Prostate gland (tissue), 2 donors: ENCODE measurements around the gene PML.

Source experiments
- POLR2A ChIP-seq: fragments of 450-650 bp; IDR thresholded peaks from one replicate; pipeline ENCODE4 v1.6.1; 2016; ENCODE audit warnings: antibody characterized with exemption, mild to moderate bottlenecking
- POLR2AphosphoS5 ChIP-seq: sonication (generic); formaldehyde crosslinking; IDR thresholded peaks from one replicate; pipeline ENCODE4 v1.6.1; 2017; ENCODE audit warnings: antibody characterized with exemption
- TF ChIP-seq, protein P1 (sequence below), 4 experiments: fragments of 200-600 bp in 2 of 4; fragments of 450-650 bp in 2 of 4; sonication (generic) in 2 of 4; IDR thresholded peaks; 1 replicate in 3 of 4; 2 replicates in 1 of 4; pipeline ENCODE4 v1.5.1; 2016 to 2019; ENCODE audit warnings: antibody characterized with exemption in 4 of 4, mild to moderate bottlenecking in 2 of 4, moderate library complexity in 2 of 4

DNA sequence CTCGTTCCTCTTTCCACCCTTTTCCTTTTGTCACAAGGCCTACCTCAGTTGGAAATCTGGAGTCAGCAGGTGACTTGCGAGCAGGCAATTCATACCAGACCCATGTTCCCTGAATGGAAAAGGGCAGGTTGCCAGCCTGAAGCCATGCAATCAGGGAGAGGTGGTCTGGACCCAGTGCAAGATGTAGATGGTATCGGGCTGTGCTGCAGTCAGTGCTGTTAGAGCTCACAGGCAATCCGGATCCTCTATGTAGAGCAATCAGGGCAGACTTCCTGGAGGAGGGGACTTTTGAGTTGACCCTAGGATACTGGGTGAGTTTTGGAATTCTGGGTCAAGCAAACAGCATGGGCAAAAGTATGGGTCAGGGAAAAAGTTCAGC is 49.4 kb upstream of the PML start:
- TF ChIP-seq, protein P1, sequence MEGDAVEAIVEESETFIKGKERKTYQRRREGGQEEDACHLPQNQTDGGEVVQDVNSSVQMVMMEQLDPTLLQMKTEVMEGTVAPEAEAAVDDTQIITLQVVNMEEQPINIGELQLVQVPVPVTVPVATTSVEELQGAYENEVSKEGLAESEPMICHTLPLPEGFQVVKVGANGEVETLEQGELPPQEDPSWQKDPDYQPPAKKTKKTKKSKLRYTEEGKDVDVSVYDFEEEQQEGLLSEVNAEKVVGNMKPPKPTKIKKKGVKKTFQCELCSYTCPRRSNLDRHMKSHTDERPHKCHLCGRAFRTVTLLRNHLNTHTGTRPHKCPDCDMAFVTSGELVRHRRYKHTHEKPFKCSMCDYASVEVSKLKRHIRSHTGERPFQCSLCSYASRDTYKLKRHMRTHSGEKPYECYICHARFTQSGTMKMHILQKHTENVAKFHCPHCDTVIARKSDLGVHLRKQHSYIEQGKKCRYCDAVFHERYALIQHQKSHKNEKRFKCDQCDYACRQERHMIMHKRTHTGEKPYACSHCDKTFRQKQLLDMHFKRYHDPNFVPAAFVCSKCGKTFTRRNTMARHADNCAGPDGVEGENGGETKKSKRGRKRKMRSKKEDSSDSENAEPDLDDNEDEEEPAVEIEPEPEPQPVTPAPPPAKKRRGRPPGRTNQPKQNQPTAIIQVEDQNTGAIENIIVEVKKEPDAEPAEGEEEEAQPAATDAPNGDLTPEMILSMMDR (IDR thresholded peaks at IDR 0.05) = no peak
- no peak for TF ChIP-seq POLR2AphosphoS5
- no peak for TF ChIP-seq POLR2A
